A549 (cell line): ENCODE data around the gene PPP1R1C. TPM values are rescaled to one million over a fixed set of nuclear protein-coding genes. Genes with fewer than 3 reads are reported as not detected.

ENCODE experiments used
- ATAC-seq, 2 experiments: fragments of 200-7000 bp in 1 of 2; fragments of >200 bp in 1 of 2; cut with Nextera tagmentation in 1 of 2; cut with Tn5 transposase in 1 of 2; 3 replicates each; pipeline versions ENCODE4 v1.8.0 to v1.9.1; 2018 to 2020; ENCODE audit warnings: mild to moderate bottlenecking in 1 of 2, moderate library complexity in 1 of 2
- CTCF ChIA-PET: fragments of 300-600 bp; sonication (Branson Sonifier 250); formaldehyde crosslinking; extraction: SDS; loops from one replicate; lab custom pipeline; 2021; ENCODE audit warnings: antibody characterized with exemption, inconsistent platforms; lab: Yijun Ruan, JAX
- POLR2A ChIA-PET: fragments of 350-600 bp; formaldehyde crosslinking; extraction: SDS; loops from one replicate; lab custom pipeline; 2021; ENCODE audit warnings: antibody characterized with exemption, inconsistent platforms; lab: Yijun Ruan, JAX
- DNase-seq, 2 experiments: peaks; one replicate each; pipeline versions ENCODE4 v3.0.0 to v3.0.0-alpha.2; 2011 to 2016; ENCODE audit warnings: low read depth in 1 of 2, low spot score in 1 of 2
- FAIRE-seq: peaks from 2 replicates; lab custom pipeline; 2011; peaks lifted over from hg19 to GRCh38; lab: Jason Lieb, UNC
- H3K27ac ChIP-seq, 2 experiments: fragments of >200 bp; sonication (Bioruptor Twin); formaldehyde crosslinking; 3 replicates each; pipeline ENCODE4 v1.5.1; 2016 to 2017
- H3K4me1 ChIP-seq: fragments of >200 bp; sonication (Bioruptor Twin); formaldehyde crosslinking; 3 replicates; pipeline ENCODE4 v1.6.1; 2016
- H3K4me2 ChIP-seq: fragments of >200 bp; sonication (Bioruptor Twin); formaldehyde crosslinking; 3 replicates; pipeline ENCODE4 v1.6.1; 2016
- H3K4me3 ChIP-seq: fragments of >200 bp; sonication (Bioruptor Twin); formaldehyde crosslinking; 3 replicates; pipeline ENCODE4 v1.5.1; 2016
- H3K9me3 ChIP-seq: fragments of >200 bp; sonication (Bioruptor Twin); formaldehyde crosslinking; 3 replicates; pipeline ENCODE4 v1.6.1; 2016
- ATOH8 ChIP-seq: fragments of 250-450 bp; sonication (Bioruptor Pico); IDR thresholded peaks from 2 replicates; pipeline ENCODE4 v1.5.0; 2020; ENCODE audit warnings: low read depth, mild to moderate bottlenecking, moderate library complexity
- BHLHE40 ChIP-seq: IDR thresholded peaks from 2 replicates; pipeline ENCODE4 v1.6.1; 2012; ENCODE audit warnings: low read depth, low read length, inconsistent platforms
- CBX8 ChIP-seq: fragments of 200-600 bp; sonication (generic); IDR thresholded peaks from 2 replicates; pipeline ENCODE4 v1.6.1; 2016
- CEBPB ChIP-seq, 2 experiments: fragments of >200 bp in 1 of 2; sonication (Bioruptor Twin) in 1 of 2; formaldehyde crosslinking in 1 of 2; IDR thresholded peaks; 2 replicates each; pipeline ENCODE4 v1.6.1; 2012 to 2016
- CHD4 ChIP-seq: fragments of 200-600 bp; sonication (generic); IDR thresholded peaks from 2 replicates; pipeline ENCODE4 v1.6.1; 2016; ENCODE audit warnings: antibody characterized with exemption, mild to moderate bottlenecking, borderline replicate concordance
- E2F6 ChIP-seq: IDR thresholded peaks from 2 replicates; pipeline ENCODE4 v1.6.1; 2012; ENCODE audit warnings: low read depth, borderline replicate concordance
- EHF ChIP-seq: fragments of 250-450 bp; sonication (Bioruptor Pico); IDR thresholded peaks from 2 replicates; pipeline ENCODE4 v1.5.0; 2020; ENCODE audit warnings: mild to moderate bottlenecking
- ELK1 ChIP-seq: fragments of 150-350 bp; IDR thresholded peaks from 2 replicates; pipeline ENCODE4 v1.6.1; 2014; ENCODE audit warnings: low read depth, mild to moderate bottlenecking, low read length
- FOSB ChIP-seq: fragments of 250-450 bp; sonication (Bioruptor Pico); IDR thresholded peaks from 2 replicates; pipeline ENCODE4 v1.5.0; 2020; ENCODE audit warnings: mild to moderate bottlenecking, moderate library complexity
- HDAC2 ChIP-seq: fragments of 200-600 bp; sonication (generic); IDR thresholded peaks from 2 replicates; pipeline ENCODE4 v1.6.1; 2016
- KDM1A ChIP-seq: fragments of 200-600 bp; sonication (generic); IDR thresholded peaks from 2 replicates; pipeline ENCODE4 v1.6.1; 2016; ENCODE audit warnings: low read depth, mild to moderate bottlenecking
- KDM5A ChIP-seq: fragments of 200-600 bp; sonication (generic); IDR thresholded peaks from 2 replicates; pipeline ENCODE4 v1.6.1; 2016; ENCODE audit warnings: antibody characterized with exemption, mild to moderate bottlenecking
- NFE2L2 ChIP-seq: fragments of 150-350 bp; conservative IDR thresholded peaks from 2 replicates; pipeline ENCODE4 v1.6.1; 2014; ENCODE audit warnings: low read length
- NPAS2 ChIP-seq: fragments of 250-450 bp; sonication (Bioruptor Pico); IDR thresholded peaks from 2 replicates; pipeline ENCODE4 v1.8.0; 2022; ENCODE audit warnings: mild to moderate bottlenecking, moderate library complexity, borderline replicate concordance
- PHF8 ChIP-seq: fragments of 200-600 bp; sonication (generic); IDR thresholded peaks from 2 replicates; pipeline ENCODE4 v1.6.1; 2016; ENCODE audit warnings: low read depth, mild to moderate bottlenecking, antibody characterized with exemption, moderate library complexity, borderline replicate concordance
- POLR2AphosphoS2 ChIP-seq: conservative IDR thresholded peaks from 2 replicates; pipeline ENCODE4 v1.6.1; 2012; ENCODE audit warnings: low read length, improper control_type of control experiment, inconsistent platforms
- RARB ChIP-seq: fragments of 250-450 bp; sonication (Bioruptor Pico); IDR thresholded peaks from 2 replicates; pipeline ENCODE4 v1.8.0; 2021; ENCODE audit warnings: mild to moderate bottlenecking, moderate library complexity
- RCOR1 ChIP-seq: fragments of 150-350 bp; IDR thresholded peaks from 2 replicates; pipeline ENCODE4 v1.6.1; 2014; ENCODE audit warnings: antibody characterized with exemption, low read length, low read depth
- REST ChIP-seq: fragments of 200-600 bp; sonication (generic); IDR thresholded peaks from 2 replicates; pipeline ENCODE4 v1.6.1; 2016; ENCODE audit warnings: antibody characterized with exemption, mild to moderate bottlenecking, moderate library complexity
- RNF2 ChIP-seq: fragments of 200-600 bp; sonication (generic); IDR thresholded peaks from 2 replicates; pipeline ENCODE4 v1.6.1; 2016; ENCODE audit warnings: low read depth, mild to moderate bottlenecking, antibody characterized with exemption, moderate library complexity, borderline replicate concordance
- TFCP2L1 ChIP-seq: fragments of 250-450 bp; sonication (Bioruptor Pico); IDR thresholded peaks from 2 replicates; pipeline ENCODE4 v1.5.0; 2021; ENCODE audit warnings: mild to moderate bottlenecking
- TP53 ChIP-seq: fragments of 250-450 bp; sonication (Bioruptor Pico); IDR thresholded peaks from 2 replicates; pipeline ENCODE4 v1.5.0; 2021; ENCODE audit warnings: mild to moderate bottlenecking, moderate library complexity
- ZFP36 ChIP-seq: fragments of 450-650 bp; IDR thresholded peaks from 2 replicates; pipeline ENCODE4 v1.6.1; 2014; ENCODE audit warnings: borderline replicate concordance; ENCODE audit not compliant: partially characterized antibody
- ZSCAN20 ChIP-seq: fragments of 250-450 bp; sonication (Bioruptor Pico); IDR thresholded peaks from 2 replicates; pipeline ENCODE4 v1.8.0; 2022; ENCODE audit warnings: mild to moderate bottlenecking, moderate library complexity
- WGBS: methylation state at CpG from one replicate; pipeline ENCODE4 v1.1.6; 2017; ENCODE audit errors: missing lambda C conversion rate; 5-methylcytosine and 5-hydroxymethylcytosine counted together
- polyA plus RNA-seq, 4 experiments: library from polyadenylated mRNA; depleted of rRNA in 3 of 4; stranded (reverse); fragments of >200 nt; fragmentation: RNase III in 1 of 4; extraction: RNeasy Plus Mini Kit Qiagen cat#74134 plus additional on column Dnase treatment in 1 of 4; gene quantifications; 2 replicates in 3 of 4; 3 replicates in 1 of 4; pipeline ENCODE4 v1.2.3, GENCODE V29; 2011 to 2017

Gene PPP1R1C
- polyA plus RNA-seq, 2 of the 4 experiments (the other 2 are of a cell fraction), result 0.81 to 2.7 TPM

- H3K9me3 ChIP-seq, result no peaks in the 10 kb centered on the region
- ChIA-PET CTCF (no interaction called here), POLR2A (no interaction called here)
- H3K27ac ChIP-seq, result no peak overlapping the region
- no peak overlapping the region for H3K4me2 ChIP-seq
- no peak for ATAC-seq
- H3K4me3 ChIP-seq, result no peak overlapping the region
- DNase-seq, result no peak
- H3K4me1 ChIP-seq, result no peaks in the 10 kb centered on the region
- no peak for TF ChIP-seq RCOR1
- TF ChIP-seq CEBPB (IDR thresholded peaks at IDR 0.05), result 0 out of 4 replicates have a peak, but pooled peaks of 1 of the 2 experiments have one; percentile 12
- FAIRE-seq, result no peak
Measured at GRCh38 chr2:182047544-182047943, 61.9 kb downstream of the PPP1R1C start.

- DNase-seq, result no peak
- Histone ChIP-seq H3K9me3 (no peaks in the 10 kb centered on the region), H3K27ac (no peak overlapping the region), H3K4me1 (no peaks in the 10 kb centered on the region), H3K4me2 (no peak overlapping the region), H3K4me3 (no peak overlapping the region)
- ATAC-seq, result no peak
- POLR2A ChIA-PET, result no interaction called here
- CTCF ChIA-PET, result no interaction called here
- WGBS, result 87% methylated on average over 2 of the region's 2 CpGs
- TF ChIP-seq CBX8 (no peak), CHD4 (no peak), RNF2 (no peak), NPAS2 (CRISPR knock-in tag) (no peak), BHLHE40 (no peak), TP53 (no peak), ELK1 (no peak)
- no peak for FAIRE-seq
Measured at GRCh38 chr2:182048088-182048487, 62.4 kb downstream of the PPP1R1C start.

- H3K4me1 ChIP-seq, result no peaks in the 10 kb centered on the region
- H3K4me2 ChIP-seq, result no peak overlapping the region
- 73% methylated on average over 2 of the region's 2 CpGs for WGBS
- no peak overlapping the region for H3K27ac ChIP-seq
- TF ChIP-seq NFE2L2 (no peak), E2F6 (no peak), REST (no peak), EHF (no peak), POLR2AphosphoS2 (no peak), KDM1A (no peak), FOSB (no peak), RARB (CRISPR knock-in tag) (no peak), RNF2 (no peak), ZSCAN20 (no peak), KDM5A (no peak), RCOR1 (no peak), NPAS2 (CRISPR knock-in tag) (no peak), ATOH8 (CRISPR knock-in tag) (no peak), HDAC2 (no peak), TFCP2L1 (no peak), PHF8 (no peak), ZFP36 (no peak)
- H3K9me3 ChIP-seq, result no peaks in the 10 kb centered on the region
- FAIRE-seq (no peak), DNase-seq (no peak), ATAC-seq (no peak)
- ChIA-PET POLR2A (no interaction called here), CTCF (no interaction called here)
- no peak overlapping the region for H3K4me3 ChIP-seq
Measured at GRCh38 chr2:182048621-182049020, 63.0 kb downstream of the PPP1R1C start.
